GM18517 (cell line): ENCODE measurements around the gene UBQLNL.

Source experiments
- ATAC-seq: cut with Tn5 transposase; IDR thresholded peaks from one replicate; pipeline ENCODE4 v1.9.1; 2021; ENCODE audit warnings: mild to moderate bottlenecking, moderate library complexity; ENCODE audit not compliant: unreplicated experiment

UBQLNL gene

GRCh38 chr11:5508605-5509004, 7.9 kb downstream of the UBQLNL start:
- no peak for ATAC-seq

GRCh38 chr11:5507933-5508305, 8.6 kb downstream of the UBQLNL start:
- no peak for ATAC-seq

GRCh38 chr11:5507177-5507932, 9.1 kb downstream of the UBQLNL start:
- no peak for ATAC-seq

GRCh38 chr11:5505363-5506048, 11.0 kb downstream of the UBQLNL start:
- no peak for ATAC-seq

- ATAC-seq: no peak
Measured at GRCh38 chr11:5504403-5504921, 12.0 kb downstream of the UBQLNL start.

GRCh38 chr11:5500393-5500801, 16.1 kb downstream of the UBQLNL start:
- ATAC-seq: no peak

GRCh38 chr11:5499671-5500070, 16.8 kb downstream of the UBQLNL start:
- no peak for ATAC-seq

- ATAC-seq: no peak
Measured at GRCh38 chr11:5489576-5490357, 26.7 kb downstream of the UBQLNL start.

GRCh38 chr11:5488798-5489399, 27.6 kb downstream of the UBQLNL start:
- ATAC-seq: no peak

- no peak for ATAC-seq
Measured at GRCh38 chr11:5488385-5488784, 28.1 kb downstream of the UBQLNL start, which contains the start of gene OR52D1. Gene OR52D1, plus strand, starts transcription at chr11:5488685. Its CDS starts 22 bp downstream, at chr11:5488707.

- ATAC-seq: no peak
Measured at GRCh38 chr11:5486421-5486820, 30.1 kb downstream of the UBQLNL start.

- ATAC-seq: no peak
Measured at GRCh38 chr11:5486003-5486402, 30.5 kb downstream of the UBQLNL start.

GRCh38 chr11:5476186-5476819, 40.2 kb downstream of the UBQLNL start:
- ATAC-seq: no peak

- no peak for ATAC-seq
Measured at GRCh38 chr11:5473921-5474320, 42.6 kb downstream of the UBQLNL start.

GRCh38 chr11:5467527-5467926, 49.0 kb downstream of the UBQLNL start:
- no peak for ATAC-seq
